GM23338 (cell line): Measurements from ENCODE around the gene RPGRIP1L. TPM values are rescaled to one million over a fixed set of nuclear protein-coding genes. Genes with fewer than 3 reads are reported as not detected.

Experiments
- ATAC-seq: fragments of 200-7000 bp; cut with Tn5 transposase; 3 replicates; pipeline ENCODE4 v1.9.1; 2020
- DNase-seq: peaks from one replicate; pipeline ENCODE4 v3.0.0-alpha.2; 2015; ENCODE audit warnings: low spot score
- H2AFZ ChIP-seq: fragments of 200-600 bp; sonication (generic); 2 replicates; pipeline ENCODE4 v1.8.0; 2016; ENCODE audit warnings: antibody characterized with exemption, mild to moderate bottlenecking, moderate library complexity
- H3F3A ChIP-seq: fragments of 200-600 bp; sonication (generic); replicated peaks from 2 replicates; pipeline ENCODE4 v1.8.0; 2017; ENCODE audit warnings: antibody characterized with exemption, mixed run types, low read depth
- H3K27ac ChIP-seq: fragments of 200-600 bp; sonication (generic); 2 replicates; pipeline ENCODE4 v1.6.1; 2016; ENCODE audit warnings: low read depth
- H3K27me3 ChIP-seq: fragments of 200-600 bp; sonication (generic); 2 replicates; pipeline ENCODE4 v1.8.0; 2016; ENCODE audit warnings: mild to moderate bottlenecking, mixed run types, moderate library complexity; ENCODE audit not compliant: insufficient read depth
- H3K36me3 ChIP-seq: fragments of 200-600 bp; sonication (generic); 2 replicates; pipeline ENCODE4 v1.8.0; 2016; ENCODE audit warnings: mild to moderate bottlenecking; ENCODE audit not compliant: insufficient read depth
- H3K4me1 ChIP-seq: fragments of 200-600 bp; sonication (generic); 2 replicates; pipeline ENCODE4 v1.8.0; 2016; ENCODE audit warnings: mild to moderate bottlenecking, moderate library complexity; ENCODE audit not compliant: insufficient read depth
- H3K4me2 ChIP-seq: fragments of 200-600 bp; sonication (generic); 2 replicates; pipeline ENCODE4 v1.7.1; 2017; ENCODE audit warnings: mixed run types
- H3K4me3 ChIP-seq: fragments of 200-600 bp; sonication (generic); 2 replicates; pipeline ENCODE4 v1.6.1; 2016; ENCODE audit warnings: mixed run types
- H3K79me2 ChIP-seq: fragments of 200-600 bp; sonication (generic); replicated peaks from 2 replicates; pipeline ENCODE4 v1.8.0; 2017; ENCODE audit warnings: mild to moderate bottlenecking; ENCODE audit not compliant: insufficient read depth
- H3K9me2 ChIP-seq: fragments of 200-600 bp; sonication (generic); 2 replicates; pipeline ENCODE4 v1.8.0; 2017; ENCODE audit not compliant: insufficient read depth
- H4K20me1 ChIP-seq: fragments of 200-600 bp; sonication (generic); replicated peaks from 2 replicates; pipeline ENCODE4 v1.8.0; 2017; ENCODE audit warnings: mild to moderate bottlenecking; ENCODE audit not compliant: insufficient read depth
- H3K27ac Mint-ChIP-seq: 2 replicates; pipeline ENCODE4 v1.8.0; 2020; ENCODE audit warnings: inconsistent platforms, mild to moderate bottlenecking, moderate library complexity, mixed read lengths
- H3K27me3 Mint-ChIP-seq: 3 replicates; pipeline ENCODE4 v1.8.0; 2022; ENCODE audit warnings: low read depth, mild to moderate bottlenecking, moderate library complexity, mixed read lengths, inconsistent platforms; ENCODE audit not compliant: insufficient read depth, poor library complexity
- H3K36me3 Mint-ChIP-seq: 3 replicates; pipeline ENCODE4 v1.8.0; 2021; ENCODE audit warnings: low read depth, mild to moderate bottlenecking, inconsistent platforms, moderate library complexity, mixed read lengths
- H3K4me1 Mint-ChIP-seq: 3 replicates; pipeline ENCODE4 v1.8.0; 2020; ENCODE audit warnings: mild to moderate bottlenecking, inconsistent platforms, mixed read lengths
- H3K4me3 Mint-ChIP-seq: 3 replicates; pipeline ENCODE4 v1.8.0; 2021; ENCODE audit warnings: moderate library complexity, mild to moderate bottlenecking, inconsistent platforms, mixed read lengths
- H3K9me3 Mint-ChIP-seq: 3 replicates; pipeline ENCODE4 v1.8.0; 2020; ENCODE audit warnings: moderate library complexity, mild to moderate bottlenecking, inconsistent platforms, mixed read lengths
- CREB1 ChIP-seq: fragments of 250-450 bp; sonication (Bioruptor Pico); IDR thresholded peaks from 2 replicates; pipeline ENCODE4 v1.5.0; 2020; ENCODE audit warnings: low read depth, mild to moderate bottlenecking, moderate library complexity
- CTCF ChIP-seq, 2 experiments: fragments of 200-600 bp in 1 of 2; sonication (generic) in 1 of 2; conservative IDR thresholded peaks; 2 replicates each; pipeline versions ENCODE4 v1.5.1 to v1.6.1; 2016 to 2017; ENCODE audit warnings: antibody characterized with exemption in 2 of 2, low read depth in 2 of 2, mild to moderate bottlenecking in 2 of 2, moderate library complexity in 1 of 2
- ETS1 ChIP-seq: IDR thresholded peaks from 2 replicates; pipeline ENCODE4 v1.6.1; 2016; ENCODE audit warnings: antibody characterized with exemption
- EZH2 ChIP-seq: fragments of 200-600 bp; sonication (generic); IDR thresholded peaks from one replicate; pipeline ENCODE4 v1.8.0; 2017; ENCODE audit warnings: antibody characterized with exemption, mild to moderate bottlenecking, low read depth; ENCODE audit not compliant: unreplicated experiment
- EZH2phosphoT487 ChIP-seq: fragments of 200-600 bp; sonication (generic); IDR thresholded peaks from one replicate; pipeline ENCODE4 v1.8.1; 2018; ENCODE audit warnings: antibody characterized with exemption; ENCODE audit not compliant: unreplicated experiment
- JUNB ChIP-seq: IDR thresholded peaks from one replicate; pipeline ENCODE4 v1.6.1; 2016; ENCODE audit warnings: antibody characterized with exemption; ENCODE audit not compliant: unreplicated experiment
- NANOG ChIP-seq: IDR thresholded peaks from 2 replicates; pipeline ENCODE4 v1.6.1; 2016; ENCODE audit warnings: antibody characterized with exemption, borderline replicate concordance
- POLR2AphosphoS5 ChIP-seq: IDR thresholded peaks from 2 replicates; pipeline ENCODE4 v1.6.1; 2016; ENCODE audit warnings: antibody characterized with exemption, low read depth
- REST ChIP-seq: IDR thresholded peaks from one replicate; pipeline ENCODE4 v1.6.1; 2018; ENCODE audit warnings: antibody characterized with exemption; ENCODE audit not compliant: unreplicated experiment
- STAT1 ChIP-seq: IDR thresholded peaks from one replicate; pipeline ENCODE4 v1.6.1; 2016; ENCODE audit warnings: antibody characterized with exemption; ENCODE audit not compliant: unreplicated experiment
- ZNF114 ChIP-seq: fragments of 250-450 bp; sonication (Bioruptor Pico); IDR thresholded peaks from 2 replicates; pipeline ENCODE4 v1.5.0; 2020; ENCODE audit warnings: mild to moderate bottlenecking, moderate library complexity
- ZNF331 ChIP-seq: fragments of 250-450 bp; sonication (Bioruptor Pico); IDR thresholded peaks from 2 replicates; pipeline ENCODE4 v1.5.0; 2020; ENCODE audit warnings: low read depth, mild to moderate bottlenecking, moderate library complexity
- ZNF462 ChIP-seq: fragments of 250-450 bp; sonication (Bioruptor Pico); IDR thresholded peaks from 2 replicates; pipeline ENCODE4 v1.5.0; 2020; ENCODE audit warnings: mild to moderate bottlenecking, moderate library complexity
- polyA plus RNA-seq: library from polyadenylated mRNA; unstranded; fragments of >200 nt; fragmentation: Nextera tagmentation; extraction: Ambion mirVana; gene quantifications from 2 replicates; pipeline ENCODE4 v1.2.1, GENCODE V29; 2016
- total RNA-seq: library from RNA; depleted of rRNA; stranded (reverse); fragments of >200 nt; shearing (Covaris generic); gene quantifications from 2 replicates; pipeline ENCODE4 v1.2.3, GENCODE V29; 2014

Gene RPGRIP1L
- total and polyA plus RNA-seq, 2 experiments from 2014 or later = 11.4 to 21.3 TPM

- H3K4me3 ChIP-seq = no peak overlapping the region
- H3F3A ChIP-seq = no peaks in the 10 kb centered on the region
- DNase-seq (no peak), ATAC-seq (no peak)
- H3K36me3 ChIP-seq = no peaks in the 10 kb centered on the region
- H3K36me3 Mint-ChIP-seq = peaks cover 3% of the 10 kb centered on the region; the same call in 1 of the 3 replicates
- H3K27me3 ChIP-seq = no peaks in the 10 kb centered on the region
- no peak overlapping the region for H3K4me2 ChIP-seq
- H3K79me2 ChIP-seq = no peaks in the 10 kb centered on the region
- H3K27ac ChIP-seq = no peak overlapping the region
- no peak overlapping the region for H3K27ac Mint-ChIP-seq
- peaks cover 3% of the 10 kb centered on the region; the same call in 2 of the 3 replicates for H3K9me3 Mint-ChIP-seq
- peaks cover 3% of the 10 kb centered on the region; the same call in 1 of the 3 replicates for H3K4me1 Mint-ChIP-seq
- TF ChIP-seq ZNF331 (no peak), ZNF114 (CRISPR knock-in tag) (no peak), EZH2phosphoT487 (no peak), JUNB (no peak), ZNF462 (no peak), NANOG (no peak), ETS1 (no peak), STAT1 (no peak), REST (no peak), CTCF (conservative IDR thresholded peaks at IDR 0.05; ENCODE audit: low read depth in 2 of 2) (no peak), POLR2AphosphoS5 (no peak), EZH2 (no peak), CREB1 (CRISPR knock-in tag) (no peak)
- H4K20me1 ChIP-seq = no peaks in the 10 kb centered on the region
- H3K4me1 ChIP-seq = no peaks in the 10 kb centered on the region
- no peak overlapping the region for H3K4me3 Mint-ChIP-seq
- H2AFZ ChIP-seq = no peak overlapping the region
- no peaks in the 10 kb centered on the region for H3K27me3 Mint-ChIP-seq
- no peaks in the 10 kb centered on the region for H3K9me2 ChIP-seq
Observed at GRCh38 chr16:53629151-53629550, 74.5 kb downstream of the RPGRIP1L start.
